HCT116 (cell line): ENCODE measurements around the gene LHPP. TPM values are rescaled to one million over a fixed set of nuclear protein-coding genes. Genes with fewer than 3 reads are reported as not detected.

ENCODE experiments used
- ATAC-seq: fragments of 200-7000 bp; cut with Tn5 transposase; 2 replicates; pipeline ENCODE4 v1.9.1; 2020; ENCODE audit warnings: mild to moderate bottlenecking, moderate library complexity
- BruUV-seq: library from RNA; stranded (reverse); fragments of 400-500 nt; replicated peaks from 2 replicates; lab custom pipeline; 2021; lab: Mats Ljungman, UMichigan
- CTCF ChIA-PET: fragments of 300-600 bp; sonication (Branson Sonifier 250); formaldehyde crosslinking; loops from one replicate; lab custom pipeline; 2021; ENCODE audit warnings: antibody characterized with exemption; lab: Charles Lee
- POLR2A ChIA-PET: fragments of 300-600, 350-600 bp; sonication (Branson Sonifier 250); formaldehyde crosslinking; loops from one replicate; lab custom pipeline; 2021; ENCODE audit warnings: antibody characterized with exemption; lab: Charles Lee
- RAD21 ChIA-PET, 2 experiments: fragments of 300-600 bp; sonication (Branson Sonifier 250); formaldehyde crosslinking; loops; one replicate each; lab custom pipeline; 2023; ENCODE audit warnings: low total read pairs in 2 of 2; ENCODE audit not compliant: uncharacterized antibody in 2 of 2, unreplicated experiment in 2 of 2, low non-redundant PET in 1 of 2; lab: Charles Lee
- DNase-seq: peaks from one replicate; pipeline ENCODE4 v3.0.0-alpha.2; 2010; ENCODE audit warnings: low read depth, low spot score
- H2AFZ ChIP-seq: fragments of 200-600 bp; shearing (Covaris generic), sonication (generic); 2 replicates; pipeline ENCODE4 v1.6.1; 2017; ENCODE audit warnings: low read depth, mixed run types, mixed read lengths, antibody characterized with exemption, low read length; ENCODE audit not compliant: poor library complexity, severe bottlenecking
- H3K27ac ChIP-seq: 2 replicates; pipeline ENCODE4 v1.5.1; 2012; ENCODE audit warnings: low read depth, low read length
- H3K27me3 ChIP-seq: fragments of 200-600 bp; sonication (generic); 2 replicates; pipeline ENCODE4 v1.6.1; 2016; ENCODE audit warnings: mixed run types, low read length, mixed read lengths; ENCODE audit not compliant: insufficient read depth
- H3K36me3 ChIP-seq, 2 experiments: fragments of 200-500 bp in 1 of 2; fragments of 200-600 bp in 1 of 2; sonication (Bioruptor generic) in 1 of 2; sonication (generic) in 1 of 2; 2 replicates each; pipeline versions ENCODE4 v1.5.1 to v1.6.1; 2014 to 2016; ENCODE audit warnings: low read length in 2 of 2, inconsistent platforms in 1 of 2, mixed read lengths in 1 of 2, mixed run types in 1 of 2; ENCODE audit not compliant: insufficient read depth in 2 of 2, control insufficient read depth in 1 of 2
- H3K4me1 ChIP-seq, 2 experiments: fragments of 200-600 bp in 1 of 2; sonication (generic) in 1 of 2; 2 replicates each; pipeline versions ENCODE4 v1.5.1 to v1.6.1; 2012 to 2017; ENCODE audit warnings: low read length in 2 of 2, inconsistent platforms in 1 of 2, mild to moderate bottlenecking in 1 of 2, mixed read lengths in 1 of 2, mixed run types in 1 of 2, moderate library complexity in 1 of 2; ENCODE audit not compliant: insufficient read depth in 2 of 2, control insufficient read depth in 1 of 2
- H3K4me2 ChIP-seq: fragments of 200-600 bp; sonication (generic); 2 replicates; pipeline ENCODE4 v1.6.1; 2017; ENCODE audit warnings: mixed run types, low read length, mixed read lengths
- H3K4me3 ChIP-seq, 2 experiments: fragments of 200-600 bp in 1 of 2; sonication (generic) in 1 of 2; replicated peaks in 1 of 2; 2 replicates each; pipeline ENCODE4 v1.5.1; 2011 to 2016; ENCODE audit warnings: low read length in 2 of 2, control low read depth in 1 of 2, low read depth in 1 of 2, mild to moderate bottlenecking in 1 of 2, mixed read lengths in 1 of 2, mixed run types in 1 of 2
- H3K79me2 ChIP-seq: fragments of 200-600 bp; sonication (generic); 2 replicates; pipeline ENCODE4 v1.6.1; 2017; ENCODE audit warnings: mild to moderate bottlenecking, mixed run types, low read length, moderate library complexity, mixed read lengths; ENCODE audit not compliant: insufficient read depth
- H3K9ac ChIP-seq: fragments of 200-600 bp; sonication (generic); 2 replicates; pipeline ENCODE4 v1.6.1; 2016; ENCODE audit warnings: low read length, mixed read lengths
- H3K9me2 ChIP-seq: fragments of 200-600 bp; sonication (generic), shearing (Covaris generic); 2 replicates; pipeline ENCODE4 v1.6.1; 2017; ENCODE audit warnings: mixed run types, mild to moderate bottlenecking, moderate library complexity; ENCODE audit not compliant: insufficient read depth
- H3K9me3 ChIP-seq, 2 experiments: fragments of 200-500 bp in 1 of 2; fragments of 200-600 bp in 1 of 2; sonication (Bioruptor generic) in 1 of 2; sonication (generic) in 1 of 2; 2 replicates each; pipeline ENCODE4 v1.6.1; 2014 to 2017; ENCODE audit warnings: low read length in 2 of 2, mixed read lengths in 2 of 2, inconsistent platforms in 1 of 2, low read depth in 1 of 2, mild to moderate bottlenecking in 1 of 2, mixed run types in 1 of 2, moderate library complexity in 1 of 2; ENCODE audit not compliant: control insufficient read depth in 1 of 2, insufficient read depth in 1 of 2
- H4K20me1 ChIP-seq: fragments of 200-600 bp; sonication (generic), shearing (Covaris generic); 2 replicates; pipeline ENCODE4 v1.6.1; 2017; ENCODE audit warnings: mixed run types, mild to moderate bottlenecking, moderate library complexity; ENCODE audit not compliant: insufficient read depth
- CBX3 ChIP-seq: IDR thresholded peaks from 2 replicates; pipeline ENCODE4 v1.6.1; 2012; ENCODE audit warnings: low read depth
- CEBPB ChIP-seq: IDR thresholded peaks from 2 replicates; pipeline ENCODE4 v1.6.1; 2012; ENCODE audit warnings: low read depth
- EGR1 ChIP-seq: IDR thresholded peaks from 2 replicates; pipeline ENCODE4 v1.6.1; 2012; ENCODE audit warnings: low read depth
- EZH2phosphoT487 ChIP-seq: fragments of 200-600 bp; IDR thresholded peaks from 2 replicates; pipeline ENCODE4 v1.6.1; 2018; ENCODE audit warnings: antibody characterized with exemption, borderline replicate concordance
- POLR2AphosphoS5 ChIP-seq: IDR thresholded peaks from 2 replicates; pipeline ENCODE4 v1.6.1; 2011; ENCODE audit warnings: mild to moderate bottlenecking, low read depth, low read length, moderate library complexity
- RAD21 ChIP-seq: IDR thresholded peaks from 2 replicates; pipeline ENCODE4 v1.6.1; 2012; ENCODE audit warnings: low read depth, mild to moderate bottlenecking
- SP1 ChIP-seq: IDR thresholded peaks from 2 replicates; pipeline ENCODE4 v1.6.1; 2012; ENCODE audit warnings: low read depth
- YY1 ChIP-seq: IDR thresholded peaks from 2 replicates; pipeline ENCODE4 v1.6.1; 2011; ENCODE audit warnings: low read length, low read depth, moderate library complexity, mild to moderate bottlenecking; ENCODE audit not compliant: insufficient replicate concordance; ENCODE audit errors: extremely low read depth
- ZFX ChIP-seq: fragments of 450-650 bp; IDR thresholded peaks from 2 replicates; pipeline ENCODE4 v1.6.1; 2017
- ZNF274 ChIP-seq: fragments of 200-500 bp; sonication (Bioruptor generic); IDR thresholded peaks from 2 replicates; pipeline ENCODE4 v1.6.1; 2014; ENCODE audit warnings: mild to moderate bottlenecking, low read depth, low read length, inconsistent platforms
- intact Hi-C: fragments of 100-400 bp; cut with micrococcal nuclease; formaldehyde crosslinking; loops from 2 replicates; pipeline ENCODE4 v1.10.0; 2022
- total RNA-seq: library from RNA; stranded (reverse); gene quantifications from one replicate; pipeline ENCODE4 v1.2.1, GENCODE V29; 2021; ENCODE audit not compliant: unreplicated experiment
- TF ChIP-seq, protein P1 (sequence below), 3 experiments: fragments of 200-600 bp in 1 of 3; sonication (generic) in 1 of 3; IDR thresholded peaks in 2 of 3; conservative IDR thresholded peaks in 1 of 3; 2 replicates each; pipeline ENCODE4 v1.5.1; 2012 to 2017; ENCODE audit warnings: low read depth in 2 of 3, low read length in 2 of 3, antibody characterized with exemption in 1 of 3, borderline replicate concordance in 1 of 3, control low read depth in 1 of 3, mild to moderate bottlenecking in 1 of 3, mixed read lengths in 1 of 3, mixed run types in 1 of 3, moderate library complexity in 1 of 3; ENCODE audit not compliant: insufficient read depth in 1 of 3
- TF ChIP-seq, protein P2 (sequence below): IDR thresholded peaks from 2 replicates; pipeline ENCODE4 v1.6.1; 2012
- TF ChIP-seq, protein P3 (sequence below): IDR thresholded peaks from 2 replicates; pipeline ENCODE4 v1.6.1; 2011; ENCODE audit warnings: mild to moderate bottlenecking, low read length, moderate library complexity; ENCODE audit not compliant: insufficient replicate concordance; ENCODE audit errors: extremely low read depth
- TF ChIP-seq, protein P4 (sequence below): IDR thresholded peaks from 2 replicates; pipeline ENCODE4 v1.6.1; 2012

Gene LHPP
- total RNA-seq, 1 experiment from 2014 or later = 45.8 TPM

DNA sequence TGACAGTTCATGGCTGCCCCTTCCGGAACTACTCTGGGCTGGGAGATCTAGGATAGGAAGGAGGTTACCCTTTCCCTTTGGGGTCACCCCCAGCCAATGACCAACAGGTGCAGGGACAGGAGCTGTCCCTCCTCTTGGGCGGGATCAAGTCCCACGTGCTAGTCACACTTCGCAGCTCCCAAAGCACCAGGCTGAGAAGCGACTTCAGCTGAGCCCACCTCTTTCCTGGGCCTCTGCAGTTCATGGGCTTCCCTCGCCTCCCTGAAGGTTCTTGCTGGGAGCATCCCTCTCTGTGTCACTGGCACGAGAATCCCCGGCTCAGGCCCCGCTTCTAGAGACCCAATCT is 167.0 kb downstream of the LHPP start:
- no peak overlapping the region for H3K9ac ChIP-seq
- no peak overlapping the region for H2AFZ ChIP-seq
- H3K27ac ChIP-seq = no peak overlapping the region
- H3K9me3 ChIP-seq = no peaks in the 10 kb centered on the region
- H3K79me2 ChIP-seq = no peaks in the 10 kb centered on the region
- ChIA-PET CTCF (no interaction called here), POLR2A (no interaction called here)
- no peaks in the 10 kb centered on the region for H3K36me3 ChIP-seq
- intact Hi-C loops = no loop called here
- no TSS peak for BruUV-seq
- no peaks in the 10 kb centered on the region for H3K27me3 ChIP-seq
- H3K4me3 ChIP-seq = no peak overlapping the region
- H3K4me1 ChIP-seq = peaks cover 17 to 19% of the 10 kb centered on the region in 2 experiments
- H4K20me1 ChIP-seq = no peaks in the 10 kb centered on the region
- TF ChIP-seq ZFX (no peak), SP1 (no peak), CBX3 (no peak), CEBPB (no peak), POLR2AphosphoS5 (no peak), EZH2phosphoT487 (no peak), YY1 (no peak), RAD21 (no peak), ZNF274 (no peak), EGR1 (no peak)
- TF ChIP-seq, protein P1, sequence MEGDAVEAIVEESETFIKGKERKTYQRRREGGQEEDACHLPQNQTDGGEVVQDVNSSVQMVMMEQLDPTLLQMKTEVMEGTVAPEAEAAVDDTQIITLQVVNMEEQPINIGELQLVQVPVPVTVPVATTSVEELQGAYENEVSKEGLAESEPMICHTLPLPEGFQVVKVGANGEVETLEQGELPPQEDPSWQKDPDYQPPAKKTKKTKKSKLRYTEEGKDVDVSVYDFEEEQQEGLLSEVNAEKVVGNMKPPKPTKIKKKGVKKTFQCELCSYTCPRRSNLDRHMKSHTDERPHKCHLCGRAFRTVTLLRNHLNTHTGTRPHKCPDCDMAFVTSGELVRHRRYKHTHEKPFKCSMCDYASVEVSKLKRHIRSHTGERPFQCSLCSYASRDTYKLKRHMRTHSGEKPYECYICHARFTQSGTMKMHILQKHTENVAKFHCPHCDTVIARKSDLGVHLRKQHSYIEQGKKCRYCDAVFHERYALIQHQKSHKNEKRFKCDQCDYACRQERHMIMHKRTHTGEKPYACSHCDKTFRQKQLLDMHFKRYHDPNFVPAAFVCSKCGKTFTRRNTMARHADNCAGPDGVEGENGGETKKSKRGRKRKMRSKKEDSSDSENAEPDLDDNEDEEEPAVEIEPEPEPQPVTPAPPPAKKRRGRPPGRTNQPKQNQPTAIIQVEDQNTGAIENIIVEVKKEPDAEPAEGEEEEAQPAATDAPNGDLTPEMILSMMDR (IDR thresholded peaks at IDR 0.05 in 2 of 3, conservative IDR thresholded peaks at IDR 0.05 in 1 of 3; ENCODE audit: borderline replicate concordance in 1 of 3, insufficient read depth in 1 of 3, low read depth in 2 of 3, low read length in 2 of 3) = no peak
- TF ChIP-seq, protein P2, sequence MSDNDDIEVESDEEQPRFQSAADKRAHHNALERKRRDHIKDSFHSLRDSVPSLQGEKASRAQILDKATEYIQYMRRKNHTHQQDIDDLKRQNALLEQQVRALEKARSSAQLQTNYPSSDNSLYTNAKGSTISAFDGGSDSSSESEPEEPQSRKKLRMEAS = no peak
- TF ChIP-seq, protein P3, sequence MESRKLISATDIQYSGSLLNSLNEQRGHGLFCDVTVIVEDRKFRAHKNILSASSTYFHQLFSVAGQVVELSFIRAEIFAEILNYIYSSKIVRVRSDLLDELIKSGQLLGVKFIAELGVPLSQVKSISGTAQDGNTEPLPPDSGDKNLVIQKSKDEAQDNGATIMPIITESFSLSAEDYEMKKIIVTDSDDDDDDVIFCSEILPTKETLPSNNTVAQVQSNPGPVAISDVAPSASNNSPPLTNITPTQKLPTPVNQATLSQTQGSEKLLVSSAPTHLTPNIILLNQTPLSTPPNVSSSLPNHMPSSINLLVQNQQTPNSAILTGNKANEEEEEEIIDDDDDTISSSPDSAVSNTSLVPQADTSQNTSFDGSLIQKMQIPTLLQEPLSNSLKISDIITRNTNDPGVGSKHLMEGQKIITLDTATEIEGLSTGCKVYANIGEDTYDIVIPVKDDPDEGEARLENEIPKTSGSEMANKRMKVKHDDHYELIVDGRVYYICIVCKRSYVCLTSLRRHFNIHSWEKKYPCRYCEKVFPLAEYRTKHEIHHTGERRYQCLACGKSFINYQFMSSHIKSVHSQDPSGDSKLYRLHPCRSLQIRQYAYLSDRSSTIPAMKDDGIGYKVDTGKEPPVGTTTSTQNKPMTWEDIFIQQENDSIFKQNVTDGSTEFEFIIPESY = no peak
- TF ChIP-seq, protein P4, sequence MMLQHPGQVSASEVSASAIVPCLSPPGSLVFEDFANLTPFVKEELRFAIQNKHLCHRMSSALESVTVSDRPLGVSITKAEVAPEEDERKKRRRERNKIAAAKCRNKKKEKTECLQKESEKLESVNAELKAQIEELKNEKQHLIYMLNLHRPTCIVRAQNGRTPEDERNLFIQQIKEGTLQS = no peak
- TF ChIP-seq, all 23 proteins: peak for 0
- Histone ChIP-seq H3K4me2 (no peak overlapping the region), H3K9me2 (no peaks in the 10 kb centered on the region)
- DNase-seq = no peak
- RAD21 ChIA-PET = no interaction called here
- ATAC-seq = no peak
